HG02852 (cell line): ENCODE measurements around the gene GABRB2.
"Not testable (repeated sequence)": the region's sequence is repeated elsewhere in the genome, so short reads cannot be mapped to it uniquely, and the experiment has no call there.

ENCODE experiments used
- ATAC-seq: cut with Tn5 transposase; IDR thresholded peaks from one replicate; pipeline ENCODE4 v1.9.1; 2021; ENCODE audit warnings: mild to moderate bottlenecking, moderate library complexity; ENCODE audit not compliant: unreplicated experiment

GABRB2 gene

GRCh38 chr5:161256957-161257356, 289.6 kb downstream of the GABRB2 start:
- peak; percentile 47 for ATAC-seq

GRCh38 chr5:161252955-161253354, 293.6 kb downstream of the GABRB2 start:
- ATAC-seq, result not testable (repeated sequence)

DNA sequence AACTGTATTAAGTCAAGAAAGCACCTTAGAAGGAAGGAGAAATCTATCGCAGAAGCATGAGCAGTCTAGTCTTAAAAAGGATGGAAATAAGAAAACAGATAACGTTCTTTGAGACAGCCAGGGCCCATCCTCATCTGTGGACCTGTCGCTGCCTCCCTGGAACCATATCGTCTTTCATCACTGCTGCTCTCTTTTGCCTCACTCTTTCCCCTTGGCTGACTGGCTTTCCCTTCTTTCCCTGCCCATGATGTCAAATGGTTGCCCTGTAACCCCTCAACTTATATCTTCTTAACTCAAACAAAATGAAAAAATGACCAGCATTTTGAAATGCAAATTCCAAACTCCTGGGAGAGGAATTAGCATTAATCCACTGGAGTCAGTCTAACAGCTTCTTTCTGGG, 299.8 kb downstream of the GABRB2 start:
- no peak for ATAC-seq

GRCh38 chr5:161245846-161246245, 300.7 kb downstream of the GABRB2 start:
- ATAC-seq, result not testable (repeated sequence)
